ENCODE results near the gene GSG1. TPM values are rescaled to one million over a fixed set of nuclear protein-coding genes. Genes with fewer than 3 reads are reported as not detected.
"Not testable (repeated sequence)": the region's sequence is repeated elsewhere in the genome, so short reads cannot be mapped to it uniquely, and the experiment has no call there.

The GSG1 gene
- total and polyA plus RNA-seq, 2 donors: 0.05 to 0.14 TPM

DNA sequence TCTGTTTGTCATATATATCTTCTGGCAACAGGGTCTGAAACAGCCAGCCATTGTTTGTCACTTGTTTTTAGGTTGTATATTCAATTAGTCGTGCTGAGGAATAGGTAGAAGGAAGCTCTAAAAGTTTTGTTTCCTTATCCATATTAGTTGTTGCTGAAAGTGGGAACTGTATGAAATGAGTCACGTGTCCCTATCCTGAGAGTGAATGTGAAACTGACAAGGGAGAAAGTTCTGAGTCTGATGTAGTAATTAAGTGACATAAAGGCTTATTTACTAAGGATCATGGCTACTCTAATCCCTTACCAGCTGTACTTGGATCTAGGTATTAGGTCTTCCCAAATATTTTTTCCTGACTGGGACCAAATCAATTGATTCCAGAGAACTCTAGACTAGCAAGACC, 42.9 kb downstream of the GSG1 start:
- WGBS: 95% methylated on average over 2 of the region's 2 CpGs
- H3K36me3 ChIP-seq (ENCODE audit: control insufficient read depth in 2 of 2, insufficient read depth in 2 of 2, low read length in 1 of 2): peaks cover 4 to 9% of the 10 kb centered on the region in 2 donors
- H3K9me3 ChIP-seq (ENCODE audit: control insufficient read depth in 2 of 2, insufficient read depth in 1 of 2, low read length in 1 of 2): no peaks in the 10 kb centered on the region
- H3K27me3 ChIP-seq (ENCODE audit: control insufficient read depth in 2 of 2, insufficient read depth in 1 of 2, low read length in 1 of 2): no peaks in the 10 kb centered on the region
- no peak overlapping the region for H3K27ac ChIP-seq (ENCODE audit: low read depth in 1 of 2, low read length in 1 of 2)
- no peak overlapping the region for H3K4me3 ChIP-seq (ENCODE audit: low read length in 2 of 2)
- no peak for DNase-seq (ENCODE audit: low read depth in 6 of 9, low spot score in 9 of 9)
- H3K4me1 ChIP-seq (ENCODE audit: control insufficient read depth in 2 of 2, insufficient read depth in 2 of 2, low read length in 2 of 2): no peaks in the 10 kb centered on the region

DNA sequence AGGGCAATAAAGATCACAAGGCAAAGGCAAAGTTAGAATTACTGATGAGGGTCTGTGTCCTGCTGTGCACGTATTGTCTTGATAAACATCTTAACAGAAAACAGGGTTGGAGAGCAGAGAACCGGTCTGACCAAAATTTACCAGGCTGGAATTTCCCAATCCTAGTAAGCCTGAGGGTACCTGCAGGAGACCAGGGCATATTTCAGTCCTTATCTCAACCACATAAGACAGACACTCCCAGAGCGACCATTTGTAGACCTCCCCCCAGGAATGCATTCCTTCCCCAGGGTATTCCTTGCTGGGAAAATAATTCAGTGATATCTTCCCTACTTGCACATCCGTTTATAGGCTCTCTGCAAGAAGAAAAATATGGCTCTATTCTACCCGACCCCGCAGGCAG, 49.9 kb downstream of the GSG1 start:
- H3K27ac ChIP-seq (ENCODE audit: low read depth in 1 of 2, low read length in 1 of 2); H3K27me3 ChIP-seq (ENCODE audit: control insufficient read depth in 2 of 2, insufficient read depth in 1 of 2, low read length in 1 of 2); H3K36me3 ChIP-seq (ENCODE audit: control insufficient read depth in 2 of 2, insufficient read depth in 2 of 2, low read length in 1 of 2); H3K4me3 ChIP-seq (ENCODE audit: low read length in 2 of 2); H3K9me3 ChIP-seq (ENCODE audit: control insufficient read depth in 2 of 2, insufficient read depth in 1 of 2, low read length in 1 of 2); H3K4me1 ChIP-seq (ENCODE audit: control insufficient read depth in 2 of 2, insufficient read depth in 2 of 2, low read length in 2 of 2); DNase-seq (ENCODE audit: low read depth in 6 of 9, low spot score in 9 of 9): not testable (repeated sequence)
- WGBS: 97% methylated on average over 6 of the region's 6 CpGs

DNA sequence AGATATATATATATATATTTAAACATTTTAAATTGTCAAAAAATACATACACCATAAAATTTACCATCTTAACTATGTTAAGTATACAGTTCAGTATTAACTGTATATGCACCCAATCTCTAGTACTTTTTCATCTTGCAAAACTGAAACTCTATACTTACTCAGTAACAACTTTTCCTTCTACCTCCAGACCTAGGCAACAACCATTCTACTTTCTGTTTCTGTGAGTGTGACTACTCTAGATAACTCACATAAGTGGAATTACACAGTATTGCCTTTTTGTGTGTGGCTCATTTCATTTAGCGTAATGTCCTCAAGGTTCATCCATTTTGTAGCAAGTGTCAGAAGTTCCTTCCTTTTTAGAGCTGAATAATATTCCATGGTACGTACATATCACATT, 51.0 kb downstream of the GSG1 start:
- H3K9me3 ChIP-seq (ENCODE audit: control insufficient read depth in 2 of 2, insufficient read depth in 1 of 2, low read length in 1 of 2): no peaks in the 10 kb centered on the region
- peaks cover 0 to 4% of the 10 kb centered on the region in 2 donors for H3K36me3 ChIP-seq (ENCODE audit: control insufficient read depth in 2 of 2, insufficient read depth in 2 of 2, low read length in 1 of 2)
- no peak for DNase-seq (ENCODE audit: low read depth in 6 of 9, low spot score in 9 of 9)
- H3K27me3 ChIP-seq (ENCODE audit: control insufficient read depth in 2 of 2, insufficient read depth in 1 of 2, low read length in 1 of 2): no peaks in the 10 kb centered on the region
- WGBS: 51% methylated on average over 2 of the region's 2 CpGs
- no peak overlapping the region for H3K4me3 ChIP-seq (ENCODE audit: low read length in 2 of 2)
- no peak overlapping the region for H3K27ac ChIP-seq (ENCODE audit: low read depth in 1 of 2, low read length in 1 of 2)
- no peaks in the 10 kb centered on the region for H3K4me1 ChIP-seq (ENCODE audit: control insufficient read depth in 2 of 2, insufficient read depth in 2 of 2, low read length in 2 of 2)

DNA sequence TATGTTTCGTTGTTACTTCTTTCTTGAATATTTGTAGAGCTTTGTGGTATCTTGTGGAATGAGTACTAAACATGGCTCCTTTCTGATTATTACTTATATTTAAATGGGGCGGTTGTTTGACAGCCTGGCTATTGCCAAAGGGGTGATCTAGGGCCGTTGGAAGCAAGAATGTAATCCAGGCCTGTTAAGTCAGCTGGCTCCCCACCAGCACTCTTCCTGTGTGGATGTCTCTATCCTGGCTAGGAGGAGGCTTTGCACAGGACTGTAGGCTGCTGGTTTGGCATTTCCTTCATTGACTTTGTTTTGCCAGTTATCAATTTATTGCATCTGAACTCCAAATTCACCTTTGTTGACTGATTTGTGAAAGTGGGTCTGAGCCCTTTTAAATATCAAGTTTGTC, 53.7 kb downstream of the GSG1 start:
- H3K36me3 ChIP-seq (ENCODE audit: control insufficient read depth in 2 of 2, insufficient read depth in 2 of 2, low read length in 1 of 2): no peaks in the 10 kb centered on the region
- H3K27ac ChIP-seq (ENCODE audit: low read depth in 1 of 2, low read length in 1 of 2): no peak overlapping the region
- H3K4me1 ChIP-seq (ENCODE audit: control insufficient read depth in 2 of 2, insufficient read depth in 2 of 2, low read length in 2 of 2): peaks cover 0 to 2% of the 10 kb centered on the region in 2 donors
- no peak overlapping the region for H3K4me3 ChIP-seq (ENCODE audit: low read length in 2 of 2)
- H3K27me3 ChIP-seq (ENCODE audit: control insufficient read depth in 2 of 2, insufficient read depth in 1 of 2, low read length in 1 of 2): peaks cover 0 to under 1% of the 10 kb centered on the region in 2 donors
- no peaks in the 10 kb centered on the region for H3K9me3 ChIP-seq (ENCODE audit: control insufficient read depth in 2 of 2, insufficient read depth in 1 of 2, low read length in 1 of 2)
- no peak for DNase-seq (ENCODE audit: low read depth in 6 of 9, low spot score in 9 of 9)
- WGBS: 92% methylated on average over 3 of the region's 3 CpGs

DNA sequence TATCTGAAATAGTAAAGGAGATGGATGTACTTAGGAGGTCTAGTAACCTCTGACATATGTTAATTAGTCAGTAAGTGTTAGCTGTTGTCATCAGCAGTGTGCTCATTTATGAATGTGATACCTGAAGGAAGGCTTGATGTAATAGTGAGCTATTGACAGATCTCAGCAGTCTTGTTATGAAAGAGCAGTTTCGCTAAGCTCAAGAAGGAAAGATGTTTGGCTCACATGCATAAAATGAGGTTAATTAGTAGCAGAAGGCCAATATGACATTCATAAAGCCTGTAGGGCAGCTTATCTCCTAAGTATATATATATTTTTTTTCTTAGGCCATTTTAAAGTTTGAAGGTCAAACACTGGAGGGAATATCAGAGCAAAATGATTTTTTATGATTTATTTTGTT, 56.5 kb downstream of the GSG1 start:
- H3K27me3 ChIP-seq (ENCODE audit: control insufficient read depth in 2 of 2, insufficient read depth in 1 of 2, low read length in 1 of 2): peaks cover 0 to 7% of the 10 kb centered on the region in 2 donors
- no peak overlapping the region for H3K27ac ChIP-seq (ENCODE audit: low read depth in 1 of 2, low read length in 1 of 2)
- no peaks in the 10 kb centered on the region for H3K36me3 ChIP-seq (ENCODE audit: control insufficient read depth in 2 of 2, insufficient read depth in 2 of 2, low read length in 1 of 2)
- no peak for DNase-seq (ENCODE audit: low read depth in 6 of 9, low spot score in 9 of 9)
- peaks cover 2 to 8% of the 10 kb centered on the region in 2 donors for H3K4me1 ChIP-seq (ENCODE audit: control insufficient read depth in 2 of 2, insufficient read depth in 2 of 2, low read length in 2 of 2)
- no peak overlapping the region for H3K4me3 ChIP-seq (ENCODE audit: low read length in 2 of 2)
- H3K9me3 ChIP-seq (ENCODE audit: control insufficient read depth in 2 of 2, insufficient read depth in 1 of 2, low read length in 1 of 2): no peaks in the 10 kb centered on the region
- 99% methylated on average over 1 of the region's 1 CpG for WGBS

DNA sequence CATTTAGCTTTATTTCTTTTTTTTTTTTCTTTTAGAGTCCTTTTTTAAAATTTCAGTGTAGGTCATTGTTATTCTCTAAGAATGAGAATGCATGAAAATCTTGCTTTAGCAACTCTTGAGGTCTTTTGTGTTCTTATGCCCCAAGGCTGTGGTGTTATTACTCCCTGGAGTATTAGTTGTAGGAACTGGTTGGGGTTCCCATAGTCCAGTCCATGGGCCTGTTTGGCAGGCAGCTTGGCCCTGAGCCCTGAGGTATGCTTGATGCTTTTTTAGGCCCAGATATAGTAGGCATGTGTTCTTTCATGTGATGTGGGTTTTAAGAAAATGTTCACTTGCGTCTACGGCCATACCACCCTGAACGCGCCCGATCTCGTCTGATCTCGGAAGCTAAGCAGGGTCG, 57.7 kb downstream of the GSG1 start:
- Histone ChIP-seq H3K4me1 (ENCODE audit: control insufficient read depth in 2 of 2, insufficient read depth in 2 of 2, low read length in 2 of 2) (peaks cover 2 to 8% of the 10 kb centered on the region in 2 donors), H3K4me3 (ENCODE audit: low read length in 2 of 2) (no peak overlapping the region)
- WGBS: 97% methylated on average over 8 of the region's 8 CpGs

DNA sequence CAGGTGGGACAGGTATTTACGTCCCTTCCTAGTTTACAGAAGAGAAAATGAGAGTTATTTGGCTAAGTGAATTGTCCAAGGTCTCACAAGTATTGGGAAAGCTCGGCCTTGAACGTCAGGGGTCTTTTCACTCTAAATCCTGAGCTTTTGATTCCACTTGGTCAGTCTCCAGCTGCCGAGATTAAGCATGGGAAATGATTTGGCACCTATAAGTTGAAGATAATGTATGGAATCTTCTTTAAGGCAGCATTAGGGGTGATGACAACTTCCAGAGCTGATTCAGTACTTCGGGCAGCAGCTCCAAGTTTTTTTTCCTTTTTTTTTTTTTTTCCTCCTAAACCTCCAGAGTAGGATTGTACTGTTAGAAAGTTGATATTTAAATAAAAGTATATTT, 58.6 kb downstream of the GSG1 start:
- H3K27ac ChIP-seq (ENCODE audit: low read depth in 1 of 2, low read length in 1 of 2): no peak overlapping the region

More for the DNA sequence above, 57.7 kb downstream of the GSG1 start:
- Histone ChIP-seq H3K27me3 (ENCODE audit: control insufficient read depth in 2 of 2, insufficient read depth in 1 of 2, low read length in 1 of 2) (peaks cover 0 to 7% of the 10 kb centered on the region in 2 donors), H3K36me3 (ENCODE audit: control insufficient read depth in 2 of 2, insufficient read depth in 2 of 2, low read length in 1 of 2) (no peaks in the 10 kb centered on the region), H3K9me3 (ENCODE audit: control insufficient read depth in 2 of 2, insufficient read depth in 1 of 2, low read length in 1 of 2) (no peaks in the 10 kb centered on the region), H3K27ac (ENCODE audit: low read depth in 1 of 2, low read length in 1 of 2) (no peak overlapping the region)
- DNase-seq (ENCODE audit: low read depth in 6 of 9, low spot score in 9 of 9): no peak

DNA sequence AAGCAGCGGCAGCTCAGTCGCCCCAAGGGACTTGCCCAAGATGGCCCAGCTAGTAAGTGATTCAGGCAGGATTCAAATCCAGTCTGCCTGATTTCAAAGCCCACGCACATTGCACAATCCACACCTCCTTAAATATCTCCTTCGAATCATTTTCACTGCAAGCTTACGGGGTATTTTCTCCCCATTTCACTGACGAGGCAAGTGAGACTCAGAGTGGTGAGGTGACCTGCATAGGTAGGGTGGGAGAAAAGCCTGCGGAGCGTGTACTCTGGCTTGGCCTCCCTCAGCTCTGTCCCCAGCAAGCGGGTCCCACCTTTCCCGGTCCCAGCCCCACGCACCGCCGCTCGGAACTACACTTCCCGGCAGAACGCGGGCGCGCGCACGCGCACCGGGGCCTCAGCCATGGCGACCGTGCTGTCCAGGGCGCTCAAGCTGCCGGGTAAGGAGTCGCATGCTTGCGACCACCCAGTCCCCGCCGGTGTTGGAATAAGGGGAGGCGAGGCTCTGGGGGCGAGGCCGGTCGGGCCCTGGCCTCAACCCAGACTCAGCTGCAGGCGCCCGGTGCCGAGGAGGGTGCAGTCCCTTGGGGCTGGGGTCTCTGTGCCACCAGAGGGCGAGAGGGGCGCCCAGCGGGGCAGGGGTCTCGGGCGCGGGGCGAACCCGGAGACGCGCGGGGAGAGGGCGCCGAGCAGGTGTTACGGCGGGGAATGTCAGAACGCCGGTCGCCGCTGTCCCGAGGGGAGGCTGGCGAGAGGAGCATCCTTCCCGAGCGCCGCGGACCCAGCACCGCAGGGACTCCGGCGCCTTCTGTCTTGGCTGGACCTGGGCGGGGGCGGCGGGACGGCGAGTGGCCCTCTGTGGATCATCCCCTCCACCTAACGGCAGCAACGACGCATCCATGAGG, 59.2 kb downstream of the GSG1 start, which contains the start of gene FAM234B:
FAM234B (plus strand) TSS at position 380 of the 904 bp plus-strand sequence; CDS start at position 403, 23 bp downstream.
- DNase-seq (ENCODE audit: low read depth in 6 of 9, low spot score in 9 of 9): peak; percentile 23 to 79 (median 54)
- H3K27ac ChIP-seq (ENCODE audit: low read depth in 1 of 2, low read length in 1 of 2): peak within 1 kb of the TSS in 1 of 2 donors; percentile 15

More for the DNA sequence above, 58.6 kb downstream of the GSG1 start:
- H3K36me3 ChIP-seq (ENCODE audit: control insufficient read depth in 2 of 2, insufficient read depth in 2 of 2, low read length in 1 of 2): no peaks in the 10 kb centered on the region
- no peaks in the 10 kb centered on the region for H3K9me3 ChIP-seq (ENCODE audit: control insufficient read depth in 2 of 2, insufficient read depth in 1 of 2, low read length in 1 of 2)
- WGBS: 23% methylated on average over 5 of the region's 5 CpGs
- peaks cover 0 to 7% of the 10 kb centered on the region in 2 donors for H3K27me3 ChIP-seq (ENCODE audit: control insufficient read depth in 2 of 2, insufficient read depth in 1 of 2, low read length in 1 of 2)
- DNase-seq (ENCODE audit: low read depth in 6 of 9, low spot score in 9 of 9): no peak
- H3K4me3 ChIP-seq (ENCODE audit: low read length in 2 of 2): peak overlapping the region; percentile 82 to 93
- H3K4me1 ChIP-seq (ENCODE audit: control insufficient read depth in 2 of 2, insufficient read depth in 2 of 2, low read length in 2 of 2): peaks cover 2 to 8% of the 10 kb centered on the region in 2 donors

DNA sequence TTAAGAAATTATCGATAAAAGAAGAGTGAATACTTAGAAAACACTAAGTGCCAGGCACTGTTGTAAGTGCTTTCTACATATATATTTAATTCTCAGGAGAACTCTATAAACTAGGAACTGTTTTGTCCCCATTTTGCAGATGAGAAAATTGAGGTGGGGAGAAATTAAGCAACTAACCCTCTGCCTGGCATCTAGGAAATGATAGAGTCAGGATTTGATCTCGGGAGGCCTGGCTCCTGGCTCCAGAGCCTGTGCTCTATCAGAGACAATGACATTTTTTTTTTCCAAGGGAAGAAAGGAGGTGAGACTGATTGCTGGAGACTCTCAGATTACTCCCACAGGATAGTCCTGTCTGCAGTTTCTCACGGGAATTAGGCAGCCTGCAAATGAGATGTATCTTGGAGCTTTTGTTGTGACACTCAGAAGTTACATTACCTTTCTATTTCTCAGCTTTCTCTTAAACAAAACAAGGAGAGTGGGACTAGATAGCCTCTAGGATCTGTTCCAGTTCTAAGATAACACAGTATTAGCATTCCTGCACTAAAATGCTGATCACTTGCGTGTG, 60.7 kb downstream of the GSG1 start:
- Histone ChIP-seq H3K27me3 (ENCODE audit: control insufficient read depth in 2 of 2, insufficient read depth in 1 of 2, low read length in 1 of 2) (peaks cover 0 to 7% of the 10 kb centered on the region in 2 donors), H3K27ac (ENCODE audit: low read depth in 1 of 2, low read length in 1 of 2) (no peak overlapping the region), H3K36me3 (ENCODE audit: control insufficient read depth in 2 of 2, insufficient read depth in 2 of 2, low read length in 1 of 2) (no peaks in the 10 kb centered on the region), H3K4me1 (ENCODE audit: control insufficient read depth in 2 of 2, insufficient read depth in 2 of 2, low read length in 2 of 2) (peaks cover 2 to 8% of the 10 kb centered on the region in 2 donors), H3K4me3 (ENCODE audit: low read length in 2 of 2) (no peak overlapping the region), H3K9me3 (ENCODE audit: control insufficient read depth in 2 of 2, insufficient read depth in 1 of 2, low read length in 1 of 2) (no peaks in the 10 kb centered on the region)
- DNase-seq (ENCODE audit: low read depth in 6 of 9, low spot score in 9 of 9): no peak
- 95% methylated on average over 4 of the region's 4 CpGs for WGBS

More for the DNA sequence above, 59.2 kb downstream of the GSG1 start, which contains the start of gene FAM234B:
- WGBS: 5% methylated on average over 74 of the region's 74 CpGs
- Histone ChIP-seq H3K36me3 (ENCODE audit: control insufficient read depth in 2 of 2, insufficient read depth in 2 of 2, low read length in 1 of 2) (no peaks in the 10 kb centered on the region), H3K9me3 (ENCODE audit: control insufficient read depth in 2 of 2, insufficient read depth in 1 of 2, low read length in 1 of 2) (no peaks in the 10 kb centered on the region), H3K27me3 (ENCODE audit: control insufficient read depth in 2 of 2, insufficient read depth in 1 of 2, low read length in 1 of 2) (peaks cover 0 to 7% of the 10 kb centered on the region in 2 donors), H3K4me1 (ENCODE audit: control insufficient read depth in 2 of 2, insufficient read depth in 2 of 2, low read length in 2 of 2) (peaks cover 2 to 8% of the 10 kb centered on the region in 2 donors), H3K4me3 (ENCODE audit: low read length in 2 of 2) (peak within 1 kb of the TSS; percentile 82 to 93)

All from thymus (tissue), 11 donors.